GM10248 (cell line): Measurements from ENCODE around the gene GLMN.

Source experiments
- CTCF ChIA-PET: fragments of 300-600 bp; sonication (Branson Sonifier 250); formaldehyde crosslinking; extraction: SDS; loops from one replicate; lab custom pipeline; 2021; ENCODE audit warnings: antibody characterized with exemption; lab: Yijun Ruan, JAX
- POLR2A ChIA-PET: fragments of 350-650 bp; sonication (Branson Sonifier 250); formaldehyde crosslinking; extraction: SDS; loops from one replicate; lab custom pipeline; 2020; ENCODE audit warnings: antibody characterized with exemption; lab: Yijun Ruan, JAX
- DNase-seq: peaks from one replicate; pipeline ENCODE4 v3.0.0; 2012; ENCODE audit errors: extremely low spot score
- CTCF ChIP-seq: IDR thresholded peaks from 2 replicates; pipeline ENCODE4 v1.5.1; 2012; ENCODE audit warnings: mild to moderate bottlenecking, low read depth; ENCODE audit errors: extremely low read depth, missing control alignments, control extremely low read depth

The GLMN gene

GRCh38 chr1:92210701-92211100, 88.1 kb downstream of the GLMN start:
- no peak for TF ChIP-seq CTCF
- POLR2A ChIA-PET = no interaction called here
- no peak for DNase-seq
- CTCF ChIA-PET = interaction anchor here (1.0 to 1.5 kb wide), 2 partner anchors 10 to 36 kb away, joined by 3 to 4 read pairs; no protein-coding TSS in a partner anchor

- ChIA-PET POLR2A (no interaction called here), CTCF (no interaction called here)
- TF ChIP-seq CTCF = no peak
- DNase-seq = no peak
Observed at GRCh38 chr1:92203105-92203504, 95.7 kb downstream of the GLMN start.

GRCh38 chr1:92201973-92202372, 96.8 kb downstream of the GLMN start:
- CTCF ChIA-PET = no interaction called here

More at GRCh38 chr1:92201973-92202372, 96.8 kb downstream of the GLMN start:
- TF ChIP-seq CTCF = no peak
- DNase-seq = no peak
- POLR2A ChIA-PET = interaction anchor here (0.6 kb wide), 1 partner anchor 77 kb away, joined by 6 read pairs; no protein-coding TSS in a partner anchor
